ENCODE data around the gene MMP3.

Gene MMP3

GRCh38 chr11:102793677-102794290 lies 49.6 kb downstream of the MMP3 start:
- no peak for DNase-seq (ENCODE audit: low spot score)
- no peak overlapping the region for H3K4me3 ChIP-seq (ENCODE audit: low read length in 2 of 2)
- H2BK12ac ChIP-seq (ENCODE audit: low read length) = no peak overlapping the region
- no peak overlapping the region for H3K18ac ChIP-seq (ENCODE audit: low read length)
- no peaks in the 10 kb centered on the region for H3K27me3 ChIP-seq (ENCODE audit: control insufficient read depth in 3 of 3, insufficient read depth in 3 of 3, low read depth in 1 of 3, low read length in 3 of 3)
- H4K8ac ChIP-seq (ENCODE audit: low read depth, low read length) = no peak overlapping the region
- no peak overlapping the region for H2BK15ac ChIP-seq (ENCODE audit: low read length)
- H3K79me1 ChIP-seq (ENCODE audit: low read depth, low read length) = no peaks in the 10 kb centered on the region
- H3K4me1 ChIP-seq (ENCODE audit: control insufficient read depth in 2 of 2, insufficient read depth in 1 of 2, low read depth in 1 of 2, low read length in 2 of 2) = no peaks in the 10 kb centered on the region
- H2AFZ ChIP-seq (ENCODE audit: low read length) = no peak overlapping the region
- H3K4ac ChIP-seq (ENCODE audit: low read length) = no peak overlapping the region
- H3K27ac ChIP-seq (replicated peaks; ENCODE audit: low read length) = no peak overlapping the region
- H2BK5ac ChIP-seq (ENCODE audit: low read length) = no peak overlapping the region
- no peak overlapping the region for H3K4me2 ChIP-seq (ENCODE audit: insufficient read depth, low read length, poor library complexity, severe bottlenecking)
- H4K91ac ChIP-seq (ENCODE audit: low read depth, low read length, poor library complexity) = no peak overlapping the region
- H3K23ac ChIP-seq (ENCODE audit: low read depth, low read length, poor library complexity) = no peak overlapping the region
- no peaks in the 10 kb centered on the region for H3K36me3 ChIP-seq (replicated peaks in 1 of 2; ENCODE audit: control insufficient read depth in 2 of 2, insufficient read depth in 2 of 2, low read length in 2 of 2)
- H3K9me3 ChIP-seq (replicated peaks in 1 of 2; ENCODE audit: control insufficient read depth in 2 of 2, insufficient read depth in 1 of 2, low read depth in 1 of 2, low read length in 2 of 2) = no peaks in the 10 kb centered on the region
- no peak overlapping the region for H2AK5ac ChIP-seq (ENCODE audit: low read depth, low read length)
- H3K9ac ChIP-seq (ENCODE audit: low read depth, low read length, poor library complexity) = no peak overlapping the region
- no peak overlapping the region for H3K14ac ChIP-seq (ENCODE audit: low read length)
- WGBS, 2 donors (ENCODE audit: extremely low coverage in 2 of 2, insufficient read length in 2 of 2, insufficient replicate concordance in 1 of 2) = no CpG with 5 or more reads among the region's 6 CpGs
- H2BK120ac ChIP-seq (ENCODE audit: low read depth, low read length) = no peak overlapping the region

GRCh38 chr11:102792604-102793003 lies 50.8 kb downstream of the MMP3 start:
- Histone ChIP-seq H3K9me3 (replicated peaks in 1 of 2; ENCODE audit: control insufficient read depth in 2 of 2, insufficient read depth in 1 of 2, low read depth in 1 of 2, low read length in 2 of 2) (no peaks in the 10 kb centered on the region), H3K23ac (ENCODE audit: low read depth, low read length, poor library complexity) (no peak overlapping the region), H3K14ac (ENCODE audit: low read length) (no peak overlapping the region), H3K4me3 (ENCODE audit: low read length in 2 of 2) (no peak overlapping the region), H2BK5ac (ENCODE audit: low read length) (no peak overlapping the region), H3K27me3 (ENCODE audit: control insufficient read depth in 3 of 3, insufficient read depth in 3 of 3, low read depth in 1 of 3, low read length in 3 of 3) (no peaks in the 10 kb centered on the region), H3K79me1 (ENCODE audit: low read depth, low read length) (no peaks in the 10 kb centered on the region), H4K8ac (ENCODE audit: low read depth, low read length) (no peak overlapping the region), H3K9ac (ENCODE audit: low read depth, low read length, poor library complexity) (no peak overlapping the region), H2BK120ac (ENCODE audit: low read depth, low read length) (no peak overlapping the region), H3K4me1 (ENCODE audit: control insufficient read depth in 2 of 2, insufficient read depth in 1 of 2, low read depth in 1 of 2, low read length in 2 of 2) (no peaks in the 10 kb centered on the region), H3K27ac (replicated peaks; ENCODE audit: low read length) (no peak overlapping the region), H2BK15ac (ENCODE audit: low read length) (no peak overlapping the region), H3K36me3 (replicated peaks in 1 of 2; ENCODE audit: control insufficient read depth in 2 of 2, insufficient read depth in 2 of 2, low read length in 2 of 2) (no peaks in the 10 kb centered on the region), H2AK5ac (ENCODE audit: low read depth, low read length) (no peak overlapping the region), H3K4ac (ENCODE audit: low read length) (no peak overlapping the region), H2BK12ac (ENCODE audit: low read length) (no peak overlapping the region), H2AFZ (ENCODE audit: low read length) (no peak overlapping the region), H3K4me2 (ENCODE audit: insufficient read depth, low read length, poor library complexity, severe bottlenecking) (no peak overlapping the region), H3K18ac (ENCODE audit: low read length) (no peak overlapping the region), H4K91ac (ENCODE audit: low read depth, low read length, poor library complexity) (no peak overlapping the region)
- WGBS, 2 donors (ENCODE audit: extremely low coverage in 2 of 2, insufficient read length in 2 of 2, insufficient replicate concordance in 1 of 2) = no CpG with 5 or more reads among the region's 5 CpGs
- DNase-seq (ENCODE audit: low spot score) = no peak

DNA sequence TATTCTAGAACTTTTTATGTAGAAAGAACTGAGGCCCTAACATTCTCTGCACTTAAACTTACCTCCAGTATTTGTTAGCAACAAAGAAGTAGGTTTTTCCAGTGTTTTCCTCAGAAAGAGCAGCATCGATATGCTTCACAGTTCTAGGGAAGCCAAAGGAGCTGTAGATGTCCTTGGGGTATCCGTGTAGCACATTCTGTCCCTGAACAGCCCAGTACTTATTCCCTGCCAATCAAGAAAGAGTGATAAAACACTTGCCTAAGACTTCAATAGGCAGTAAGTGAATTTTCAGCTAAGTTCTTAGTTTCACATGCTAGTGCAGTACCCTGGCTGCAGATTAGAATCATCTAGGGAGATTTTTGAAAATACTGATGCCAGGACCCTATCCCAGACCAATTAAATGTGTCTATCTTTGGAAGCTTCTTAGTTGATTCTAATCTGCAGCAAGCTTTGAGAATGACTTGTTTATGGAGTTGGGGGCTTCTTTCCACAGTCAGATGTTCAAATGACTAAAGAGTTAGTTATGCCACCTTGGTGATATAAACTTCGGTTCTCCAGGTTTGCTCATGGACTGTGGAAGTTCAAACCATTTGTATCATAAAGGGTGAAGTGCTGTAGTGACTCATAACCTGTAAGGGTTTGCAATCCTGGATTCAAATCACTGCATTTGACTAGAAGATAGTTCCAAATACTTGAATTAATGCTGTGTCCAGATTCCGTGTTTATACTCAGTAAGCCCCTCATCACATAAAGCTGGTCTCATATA lies 52.0 kb downstream of the MMP3 start:
- no peaks in the 10 kb centered on the region for H3K36me3 ChIP-seq (replicated peaks in 1 of 2; ENCODE audit: control insufficient read depth in 2 of 2, insufficient read depth in 2 of 2, low read length in 2 of 2)
- H2AK5ac ChIP-seq (ENCODE audit: low read depth, low read length) = no peak overlapping the region
- H4K8ac ChIP-seq (ENCODE audit: low read depth, low read length) = no peak overlapping the region
- no peaks in the 10 kb centered on the region for H3K79me1 ChIP-seq (ENCODE audit: low read depth, low read length)
- H3K14ac ChIP-seq (ENCODE audit: low read length) = no peak overlapping the region
- no peak overlapping the region for H3K27ac ChIP-seq (replicated peaks; ENCODE audit: low read length)
- WGBS, 2 donors (ENCODE audit: extremely low coverage in 2 of 2, insufficient read length in 2 of 2, insufficient replicate concordance in 1 of 2) = no CpG with 5 or more reads among the region's 4 CpGs
- H2BK12ac ChIP-seq (ENCODE audit: low read length) = no peak overlapping the region
- H3K4ac ChIP-seq (ENCODE audit: low read length) = no peak overlapping the region
- no peak overlapping the region for H2BK5ac ChIP-seq (ENCODE audit: low read length)
- no peak overlapping the region for H4K91ac ChIP-seq (ENCODE audit: low read depth, low read length, poor library complexity)
- DNase-seq (ENCODE audit: low spot score) = no peak
- no peak overlapping the region for H2BK15ac ChIP-seq (ENCODE audit: low read length)
- no peaks in the 10 kb centered on the region for H3K9me3 ChIP-seq (replicated peaks in 1 of 2; ENCODE audit: control insufficient read depth in 2 of 2, insufficient read depth in 1 of 2, low read depth in 1 of 2, low read length in 2 of 2)
- H3K4me2 ChIP-seq (ENCODE audit: insufficient read depth, low read length, poor library complexity, severe bottlenecking) = no peak overlapping the region
- no peak overlapping the region for H3K9ac ChIP-seq (ENCODE audit: low read depth, low read length, poor library complexity)
- no peak overlapping the region for H2AFZ ChIP-seq (ENCODE audit: low read length)
- H3K18ac ChIP-seq (ENCODE audit: low read length) = no peak overlapping the region
- no peak overlapping the region for H2BK120ac ChIP-seq (ENCODE audit: low read depth, low read length)
- H3K4me1 ChIP-seq (ENCODE audit: control insufficient read depth in 2 of 2, insufficient read depth in 1 of 2, low read depth in 1 of 2, low read length in 2 of 2) = no peaks in the 10 kb centered on the region
- H3K4me3 ChIP-seq (ENCODE audit: low read length in 2 of 2) = no peak overlapping the region
- no peaks in the 10 kb centered on the region for H3K27me3 ChIP-seq (ENCODE audit: control insufficient read depth in 3 of 3, insufficient read depth in 3 of 3, low read depth in 1 of 3, low read length in 3 of 3)
- H3K23ac ChIP-seq (ENCODE audit: low read depth, low read length, poor library complexity) = no peak overlapping the region

DNA sequence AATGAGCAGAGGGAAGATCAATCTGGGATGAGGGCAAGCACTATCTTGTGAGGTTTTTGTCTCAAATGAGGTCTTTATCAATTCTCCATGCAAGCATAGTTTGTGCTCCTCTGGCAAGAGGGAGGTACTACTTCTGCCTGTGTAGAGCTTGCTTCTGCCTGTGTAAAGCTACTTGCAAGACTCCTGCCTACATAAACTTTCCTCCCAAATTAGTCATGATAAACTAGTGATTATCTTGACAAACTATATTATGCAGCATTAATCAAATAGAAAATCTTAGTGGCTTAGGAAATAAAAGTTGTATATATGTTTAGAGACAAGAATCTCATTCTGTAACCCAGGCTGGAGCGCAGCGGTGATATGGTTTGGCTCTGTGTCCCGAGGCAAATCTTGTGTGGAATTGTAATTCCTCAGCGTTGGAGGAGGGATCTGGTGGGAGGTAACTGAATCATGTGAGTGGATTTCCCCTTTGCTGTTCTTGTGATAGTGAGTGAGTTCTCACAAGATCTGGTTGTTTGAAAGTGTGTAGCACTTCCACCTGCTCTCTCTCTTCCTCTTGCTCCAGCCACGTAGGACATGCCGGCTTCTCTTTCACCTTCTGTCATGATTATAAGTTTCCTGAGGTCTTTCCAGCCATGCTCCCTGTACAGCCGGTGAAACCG lies 54.9 kb downstream of the MMP3 start:
- Histone ChIP-seq H3K9me3 (replicated peaks in 1 of 2; ENCODE audit: control insufficient read depth in 2 of 2, insufficient read depth in 1 of 2, low read depth in 1 of 2, low read length in 2 of 2) (no peaks in the 10 kb centered on the region), H3K14ac (ENCODE audit: low read length) (no peak overlapping the region), H3K27me3 (ENCODE audit: control insufficient read depth in 3 of 3, insufficient read depth in 3 of 3, low read depth in 1 of 3, low read length in 3 of 3) (no peaks in the 10 kb centered on the region), H4K91ac (ENCODE audit: low read depth, low read length, poor library complexity) (no peak overlapping the region), H2BK12ac (ENCODE audit: low read length) (no peak overlapping the region), H3K4me2 (ENCODE audit: insufficient read depth, low read length, poor library complexity, severe bottlenecking) (no peak overlapping the region), H2BK120ac (ENCODE audit: low read depth, low read length) (no peak overlapping the region), H3K9ac (ENCODE audit: low read depth, low read length, poor library complexity) (no peak overlapping the region), H2AK5ac (ENCODE audit: low read depth, low read length) (no peak overlapping the region), H2AFZ (ENCODE audit: low read length) (no peak overlapping the region), H2BK5ac (ENCODE audit: low read length) (no peak overlapping the region), H3K23ac (ENCODE audit: low read depth, low read length, poor library complexity) (no peak overlapping the region), H3K27ac (replicated peaks; ENCODE audit: low read length) (no peak overlapping the region), H3K4me3 (ENCODE audit: low read length in 2 of 2) (no peak overlapping the region), H4K8ac (ENCODE audit: low read depth, low read length) (no peak overlapping the region), H2BK15ac (ENCODE audit: low read length) (no peak overlapping the region), H3K4ac (ENCODE audit: low read length) (no peak overlapping the region), H3K18ac (ENCODE audit: low read length) (no peak overlapping the region), H3K36me3 (replicated peaks in 1 of 2; ENCODE audit: control insufficient read depth in 2 of 2, insufficient read depth in 2 of 2, low read length in 2 of 2) (no peaks in the 10 kb centered on the region), H3K4me1 (ENCODE audit: control insufficient read depth in 2 of 2, insufficient read depth in 1 of 2, low read depth in 1 of 2, low read length in 2 of 2) (no peaks in the 10 kb centered on the region), H3K79me1 (ENCODE audit: low read depth, low read length) (no peaks in the 10 kb centered on the region)
- DNase-seq (ENCODE audit: low spot score) = no peak
- WGBS, 2 donors (ENCODE audit: extremely low coverage in 2 of 2, insufficient read length in 2 of 2, insufficient replicate concordance in 1 of 2) = no CpG with 5 or more reads among the region's 8 CpGs

All from neuronal stem cell (in vitro differentiated cells).